Activated CD8-positive, alpha-beta memory T cell treated with anti-CD3 and anti-CD28 coated beads, Interleukin-2, amount 50 U/mL, for 48 hours (primary cell): ENCODE data around the gene AGAP3.

Experiments
- DNase-seq: peaks from one replicate; pipeline ENCODE4 v3.0.0-alpha.2; 2020

AGAP3 gene

DNA sequence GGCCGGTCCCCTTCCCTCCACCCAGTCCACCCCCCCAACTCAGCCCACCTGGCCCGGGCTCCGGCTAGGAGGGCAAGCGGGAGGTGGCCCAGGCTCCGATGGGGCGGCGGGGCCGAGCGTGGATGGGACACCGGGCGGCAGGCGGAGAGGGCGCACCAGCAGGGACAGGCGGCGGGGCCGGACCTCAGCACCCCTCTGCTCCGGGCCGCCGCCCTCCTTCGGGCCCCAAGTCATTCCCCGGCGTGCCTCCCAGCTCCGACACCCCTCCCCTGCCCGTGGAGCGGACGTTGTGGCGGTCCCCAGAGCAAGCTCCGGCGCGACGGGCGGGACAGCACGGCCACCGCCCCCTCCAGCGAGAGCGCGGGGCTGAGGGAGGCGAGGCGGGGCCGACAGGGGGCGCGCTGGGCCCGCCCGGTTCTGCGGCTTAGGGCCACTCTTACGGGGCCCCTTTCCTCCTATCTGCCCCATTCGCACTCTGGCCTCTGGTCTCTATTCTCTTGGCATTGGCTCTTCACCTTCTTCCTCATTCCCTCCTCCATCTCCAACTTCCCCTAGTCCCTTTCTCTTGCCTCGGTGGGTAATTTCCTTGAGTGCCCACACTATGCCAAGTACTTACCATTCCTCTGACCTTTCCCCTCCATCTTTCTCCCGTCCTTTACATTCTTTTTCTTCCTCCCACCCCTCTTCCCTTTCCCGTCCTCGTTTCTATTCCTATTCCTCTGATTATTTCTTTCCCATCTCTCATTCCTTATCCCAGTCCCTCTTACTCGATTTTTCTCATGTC is 81.9 kb downstream of the AGAP3 start:
- peak; percentile 87 for DNase-seq

- DNase-seq, result no peak
Observed at GRCh38 chr7:151168787-151169162, 82.5 kb downstream of the AGAP3 start.

- peak; percentile 96 for DNase-seq
Observed at GRCh38 chr7:151172273-151173141, 86.2 kb downstream of the AGAP3 start.

DNA sequence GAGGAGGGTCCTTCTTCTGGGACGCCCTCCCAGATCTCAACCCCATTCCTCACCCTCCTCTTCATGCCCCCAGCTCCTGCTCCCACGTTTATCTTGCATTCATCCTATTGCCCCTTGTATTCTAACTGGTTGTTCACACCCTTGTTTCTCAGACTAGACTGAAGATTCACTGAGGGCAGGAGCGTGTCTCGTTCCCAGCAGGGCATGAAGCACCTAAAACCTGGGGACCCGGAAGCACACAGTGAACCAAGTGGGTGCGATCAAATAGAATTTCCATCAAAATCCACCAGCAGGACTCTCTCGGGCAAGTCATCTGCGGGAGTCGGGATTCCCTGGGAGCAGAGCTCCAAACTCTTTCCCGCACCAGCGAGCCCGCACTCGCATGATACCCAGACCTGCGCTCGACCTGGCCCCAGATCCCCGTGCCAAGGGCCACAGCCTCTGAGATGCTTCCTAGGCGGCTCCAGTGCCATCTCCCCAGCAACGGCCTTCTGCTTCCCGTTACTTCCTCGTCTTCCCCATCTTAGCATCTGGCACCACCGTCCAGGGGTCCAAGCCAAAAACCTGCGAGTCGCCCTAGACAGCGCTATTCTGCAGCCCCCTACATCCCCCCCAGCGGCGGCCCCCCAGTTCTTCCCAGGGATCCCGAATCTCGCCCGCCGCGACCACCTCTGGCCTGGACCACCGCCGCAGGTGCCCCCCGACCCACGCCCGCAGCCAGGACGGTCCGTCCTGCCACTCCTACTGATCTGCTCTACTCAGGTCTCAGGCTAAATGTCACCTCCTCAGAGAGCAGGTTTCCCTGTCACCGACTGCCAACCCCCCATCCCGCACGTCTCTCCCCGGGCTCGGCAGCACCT is 87.3 kb downstream of the AGAP3 start:
- DNase-seq, result peak; percentile 48

- peak; percentile 60 for DNase-seq
Observed at GRCh38 chr7:151174246-151175046, 88.2 kb downstream of the AGAP3 start.

DNA sequence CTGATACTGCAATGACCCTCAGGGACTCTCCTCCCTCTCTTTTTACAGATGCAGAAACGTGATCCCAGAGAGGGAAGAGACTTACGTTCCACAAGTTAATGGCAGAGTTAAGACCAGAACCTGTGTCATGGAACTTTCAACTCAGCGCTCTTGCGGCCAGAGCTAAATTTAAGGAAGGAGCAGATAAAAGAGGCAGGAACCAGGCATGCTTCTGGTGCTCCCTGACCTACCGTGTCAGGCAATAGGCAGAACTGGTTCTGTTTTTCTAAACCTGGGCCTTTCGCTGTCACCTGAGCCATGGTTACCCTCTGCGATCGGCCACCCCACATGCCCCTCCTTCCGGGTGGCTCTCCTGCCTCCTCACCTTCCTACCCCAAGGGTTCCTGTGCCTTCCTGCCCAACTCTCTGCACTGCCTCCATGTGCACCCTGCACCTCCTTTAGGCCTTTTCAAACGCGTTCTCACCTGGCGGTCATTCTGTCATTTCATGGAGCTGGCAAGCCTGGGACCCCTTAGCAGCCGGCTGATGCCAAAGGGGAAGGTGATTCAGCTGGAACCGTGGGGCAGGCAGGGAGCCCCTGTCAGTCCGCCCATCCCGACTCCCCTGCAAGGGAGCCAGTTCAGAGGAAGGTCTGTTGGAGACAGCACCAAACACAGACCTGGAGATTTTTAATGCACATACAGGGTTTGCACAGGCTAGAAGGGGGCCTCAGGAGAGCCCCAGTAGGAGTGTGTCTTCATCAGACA is 88.9 kb downstream of the AGAP3 start:
- peak; percentile 48 for DNase-seq

DNA sequence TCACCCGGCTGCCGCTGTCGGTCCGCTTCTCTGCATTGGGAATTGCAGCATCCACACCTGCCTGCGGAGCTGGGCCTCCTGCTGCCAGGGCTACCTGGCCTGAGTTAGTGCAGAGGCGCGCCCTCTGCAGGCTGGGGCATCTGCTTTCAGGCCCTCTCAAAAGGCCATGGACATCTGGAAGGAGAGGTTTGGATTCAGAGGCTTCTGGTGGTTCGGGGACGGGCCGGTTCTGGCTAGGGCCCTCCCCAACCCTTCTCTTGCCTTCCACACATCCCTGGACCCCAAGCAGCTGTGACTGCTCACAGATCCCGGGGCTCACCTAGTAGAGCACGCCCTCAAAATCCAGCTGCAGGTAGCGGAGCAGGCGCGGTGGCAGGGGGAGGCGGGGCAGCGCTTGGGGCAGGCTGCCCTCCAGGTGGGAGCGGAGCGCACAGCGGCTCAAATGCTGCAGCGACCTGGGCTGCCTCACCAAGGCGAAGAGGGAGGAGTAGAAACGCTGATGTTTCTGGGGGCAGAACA is 89.6 kb downstream of the AGAP3 start:
- DNase-seq, result peak; percentile 32

DNA sequence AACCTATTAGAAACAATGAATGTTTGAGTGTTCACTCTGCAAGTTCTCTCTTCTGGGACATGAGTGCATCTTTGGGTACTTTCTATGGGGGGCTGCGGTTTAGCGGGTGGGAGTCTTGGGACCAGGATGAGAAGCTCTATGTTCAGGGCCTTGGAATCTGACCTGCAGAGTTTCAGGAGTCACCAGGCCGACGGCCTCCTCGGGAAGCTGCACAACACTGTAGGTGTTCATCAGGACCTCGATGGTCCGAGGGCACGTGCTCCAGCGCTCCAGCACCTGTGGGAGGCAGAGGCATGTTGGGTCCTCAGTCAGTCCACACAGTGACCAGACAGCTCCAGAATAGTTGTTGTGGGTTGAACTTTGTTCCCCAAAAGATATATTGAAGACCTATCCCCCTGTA is 90.1 kb downstream of the AGAP3 start:
- peak; percentile 30 for DNase-seq

DNA sequence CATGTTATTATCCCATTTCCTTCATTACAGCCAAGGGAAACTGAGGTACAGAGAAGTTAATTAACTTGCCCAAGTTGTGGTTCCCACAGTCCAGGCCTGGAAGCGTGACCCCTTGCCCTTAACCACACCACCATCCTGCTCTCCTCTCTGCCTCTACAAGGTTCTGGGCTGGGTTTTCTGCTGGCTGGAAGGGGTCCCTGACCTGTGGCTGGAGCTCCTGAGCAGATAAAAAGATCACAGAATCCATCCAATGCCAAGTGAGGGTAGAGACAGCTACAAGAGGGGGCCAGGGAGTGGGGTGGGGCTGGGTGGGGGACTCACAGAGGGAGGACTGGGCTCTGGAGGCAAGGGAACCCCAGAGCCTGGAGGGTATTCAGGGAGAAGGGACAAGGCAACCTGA is 91.0 kb downstream of the AGAP3 start:
- DNase-seq, result no peak

DNA sequence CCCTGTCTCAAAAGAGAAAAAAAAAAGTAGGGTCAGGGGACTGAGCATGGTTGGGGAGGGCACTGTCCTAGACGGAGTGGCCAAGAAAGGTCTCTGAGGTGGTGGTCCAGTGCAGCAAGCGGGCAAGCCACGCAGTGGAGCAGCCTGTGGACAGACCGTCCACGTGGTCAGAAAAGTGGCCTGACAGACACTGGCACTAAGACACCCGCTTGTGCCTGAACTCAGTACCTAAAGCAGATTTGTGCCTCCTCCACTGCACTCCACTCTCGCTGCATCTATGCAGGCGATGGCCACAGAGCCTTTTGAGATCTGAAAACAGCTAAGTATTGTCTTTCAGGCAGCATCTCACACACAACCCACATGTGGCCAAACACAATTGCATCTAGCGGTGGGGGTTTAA is 92.0 kb downstream of the AGAP3 start:
- no peak for DNase-seq

- no peak for DNase-seq
Observed at GRCh38 chr7:151178831-151179230, 92.6 kb downstream of the AGAP3 start.

GRCh38 chr7:151179287-151179860 is 93.1 kb downstream of the AGAP3 start:
- DNase-seq, result no peak

DNA sequence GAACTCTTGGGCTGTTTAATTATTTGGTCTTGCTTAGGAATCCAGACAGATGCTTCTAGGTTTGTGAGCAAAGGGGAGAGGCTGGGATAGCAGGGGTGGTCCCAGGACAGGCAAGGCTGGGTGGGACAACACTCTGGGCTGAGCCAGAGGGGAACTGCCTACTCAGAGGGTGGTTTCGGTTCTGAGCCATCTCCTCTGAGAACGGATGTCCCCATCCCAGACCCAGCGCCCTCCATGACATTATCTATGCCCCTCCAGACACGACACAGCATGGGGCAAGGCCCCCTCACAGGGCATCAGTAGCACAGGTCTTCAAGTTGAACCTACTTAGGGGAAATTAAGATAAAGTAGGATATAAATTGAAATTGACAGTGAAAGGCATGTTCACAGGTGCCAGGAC is 93.7 kb downstream of the AGAP3 start:
- no peak for DNase-seq

DNA sequence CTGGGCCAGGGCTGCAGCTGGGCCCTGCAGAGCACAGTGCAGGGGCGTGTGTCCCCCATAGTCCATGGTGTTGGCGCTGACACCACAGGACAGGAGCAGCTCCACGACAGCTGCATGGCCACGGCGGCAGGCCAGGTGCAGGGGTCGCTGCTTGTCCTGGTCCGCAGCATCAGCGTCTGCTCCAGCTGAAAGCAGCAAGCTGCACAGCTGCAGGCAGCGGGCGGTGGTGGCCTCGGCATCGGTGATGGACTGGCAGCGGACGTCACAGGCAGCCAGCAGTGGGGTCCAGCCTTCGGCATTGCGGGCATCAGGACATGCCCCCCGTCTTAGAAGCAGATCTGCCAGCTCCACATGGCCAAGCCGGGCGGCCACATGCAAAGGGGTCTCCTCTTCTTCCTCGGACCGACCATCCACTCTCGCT is 94.7 kb downstream of the AGAP3 start:
- no peak for DNase-seq

DNA sequence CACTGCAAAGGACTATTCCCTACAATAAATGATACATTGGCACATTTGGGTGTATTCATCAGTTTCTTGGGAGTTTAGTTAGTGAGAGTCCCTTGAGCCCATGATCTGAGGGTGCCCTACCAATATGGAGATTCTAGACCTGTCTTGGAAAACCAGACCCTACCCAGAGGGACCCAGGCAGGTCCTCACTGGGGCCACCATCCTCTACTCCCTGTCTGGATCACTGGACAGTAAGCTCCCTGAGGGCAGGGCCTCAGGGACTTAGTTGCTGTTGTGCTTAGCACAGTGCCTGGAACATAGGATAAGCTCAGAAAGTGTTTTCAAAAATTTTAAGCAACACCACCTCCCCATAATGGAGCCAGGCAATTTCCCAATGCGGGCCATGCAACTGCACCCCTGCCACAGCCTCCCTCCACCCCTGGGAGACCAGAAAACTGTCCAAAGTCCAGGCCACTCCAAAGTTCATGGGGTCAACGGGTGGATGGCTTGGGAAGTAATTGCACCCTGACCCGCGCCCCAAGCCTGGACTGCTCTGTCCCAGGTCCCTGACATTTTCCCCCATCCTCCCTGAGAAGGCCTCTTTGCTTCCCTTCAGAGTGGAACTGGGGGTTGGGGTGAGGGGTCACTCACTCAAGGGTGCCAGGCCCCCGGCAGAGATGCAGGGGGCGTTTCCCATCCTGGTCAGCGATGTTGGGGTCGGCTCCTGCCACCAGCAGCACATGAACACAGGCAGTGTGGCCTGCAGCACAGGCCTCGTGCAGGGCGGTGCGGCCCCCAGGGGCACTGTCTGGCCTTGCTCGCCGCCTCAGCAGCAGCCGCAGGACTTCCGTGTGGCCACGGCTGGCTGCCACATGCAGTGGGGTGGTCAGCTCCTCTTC is 99.7 kb downstream of the AGAP3 start:
- DNase-seq, result no peak

GRCh38 chr7:151186640-151187408 is 100.5 kb downstream of the AGAP3 start, which contains the start of gene ASB10:
ASB10 (minus strand) TSS chr7:151187250; CDS start chr7:151187130, 120 bp downstream.
- DNase-seq, result no peak

- DNase-seq, result no peak
Observed at GRCh38 chr7:151187409-151188251, 101.4 kb downstream of the AGAP3 start.

GRCh38 chr7:151188252-151188542 is 101.9 kb downstream of the AGAP3 start:
- DNase-seq, result no peak
